Activated T-helper 17 cell treated with anti-CD3 and anti-CD28 coated beads, Interleukin-2, amount 50 U/mL, for 72 hours (primary cell): ENCODE data around the gene CDYL. TPM values are rescaled to one million over a fixed set of nuclear protein-coding genes. Genes with fewer than 3 reads are reported as not detected.
"Not testable (repeated sequence)": the region's sequence is repeated elsewhere in the genome, so short reads cannot be mapped to it uniquely, and the experiment has no call there.

Experiments used
- ATAC-seq: fragments of 150-1000 bp; cut with Tn5 transposase; replicated peaks from 2 replicates; pipeline ENCODE4 v1.10.0; 2021; ENCODE audit warnings: mild to moderate bottlenecking, moderate library complexity
- H3K27ac Mint-ChIP-seq: one replicate; pipeline ENCODE4 v1.8.0; 2022; ENCODE audit warnings: mixed read lengths
- H3K27me3 Mint-ChIP-seq: one replicate; pipeline ENCODE4 v1.8.0; 2022; ENCODE audit warnings: mixed read lengths
- H3K36me3 Mint-ChIP-seq: one replicate; pipeline ENCODE4 v1.8.0; 2022; ENCODE audit warnings: low read depth, mild to moderate bottlenecking, mixed read lengths
- H3K4me1 Mint-ChIP-seq: one replicate; pipeline ENCODE4 v1.8.0; 2022; ENCODE audit warnings: mixed read lengths
- H3K4me3 Mint-ChIP-seq: one replicate; pipeline ENCODE4 v1.8.0; 2022; ENCODE audit warnings: mild to moderate bottlenecking, mixed read lengths
- H3K9me3 Mint-ChIP-seq: one replicate; pipeline ENCODE4 v1.8.0; 2022; ENCODE audit warnings: mixed read lengths
- total RNA-seq, 2 donors: library from RNA; stranded (reverse); gene quantifications; one replicate each; pipeline ENCODE4 v1.2.3, GENCODE V29; 2022

Gene CDYL
- total RNA-seq, 2 donors from 2014 or later = 23.3 to 24.5 TPM

DNA sequence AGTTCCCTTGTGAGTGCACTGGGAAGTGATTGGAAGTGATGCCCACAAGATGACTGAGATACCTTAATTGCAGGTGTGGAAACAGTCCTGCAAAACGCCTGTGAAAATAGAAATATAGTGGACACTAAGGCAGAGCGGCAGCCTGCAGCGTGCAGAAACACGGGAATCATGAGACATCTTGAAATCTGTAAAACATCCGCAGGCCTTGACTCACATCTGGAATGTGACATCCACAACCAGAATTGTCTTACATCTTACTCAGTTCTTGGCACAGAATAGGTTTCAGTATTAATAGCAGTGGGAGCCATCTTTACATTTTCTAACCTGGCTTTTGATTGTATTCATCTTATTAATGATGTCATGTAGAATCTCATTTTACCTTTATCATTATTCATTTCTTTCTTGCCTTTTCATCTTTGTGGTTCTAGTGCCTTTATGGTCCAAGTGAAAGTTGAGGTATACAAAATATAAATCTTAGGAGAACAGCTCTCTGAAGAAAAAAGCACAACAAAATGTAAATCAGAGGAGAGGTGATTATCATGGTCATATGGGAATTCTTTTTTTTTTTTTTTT, 44.6 kb downstream of the CDYL start:
- ATAC-seq = no peak
- H3K36me3 Mint-ChIP-seq = no peaks in the 10 kb centered on the region
- no peak overlapping the region for H3K27ac Mint-ChIP-seq
- H3K4me3 Mint-ChIP-seq = no peak overlapping the region
- H3K9me3 Mint-ChIP-seq = peaks cover 7% of the 10 kb centered on the region
- no peaks in the 10 kb centered on the region for H3K27me3 Mint-ChIP-seq
- peaks cover 5% of the 10 kb centered on the region for H3K4me1 Mint-ChIP-seq

GRCh38 chr6:4822476-4822875, 46.3 kb downstream of the CDYL start:
- H3K4me1 Mint-ChIP-seq = peaks cover 13% of the 10 kb centered on the region

GRCh38 chr6:4828187-4828698, 52.0 kb downstream of the CDYL start:
- Mint-ChIP-seq H3K27me3 (no peaks in the 10 kb centered on the region), H3K36me3 (no peaks in the 10 kb centered on the region), H3K9me3 (peaks cover 34% of the 10 kb centered on the region), H3K27ac (no peak overlapping the region), H3K4me3 (no peak overlapping the region), H3K4me1 (peaks cover 11% of the 10 kb centered on the region)
- no peak for ATAC-seq

More at GRCh38 chr6:4822476-4822875, 46.3 kb downstream of the CDYL start:
- Mint-ChIP-seq H3K4me3 (no peak overlapping the region), H3K27me3 (no peaks in the 10 kb centered on the region), H3K36me3 (no peaks in the 10 kb centered on the region), H3K27ac (no peak overlapping the region), H3K9me3 (peaks cover 19% of the 10 kb centered on the region)
- no peak for ATAC-seq

GRCh38 chr6:4829089-4829488, 52.9 kb downstream of the CDYL start:
- Mint-ChIP-seq H3K4me1 (peaks cover 11% of the 10 kb centered on the region), H3K27me3 (no peaks in the 10 kb centered on the region), H3K36me3 (no peaks in the 10 kb centered on the region), H3K4me3 (no peak overlapping the region), H3K27ac (no peak overlapping the region), H3K9me3 (peaks cover 31% of the 10 kb centered on the region)
- ATAC-seq = no peak

GRCh38 chr6:4835540-4835939, 59.3 kb downstream of the CDYL start:
- H3K27me3 Mint-ChIP-seq, H3K4me1 Mint-ChIP-seq, ATAC-seq, H3K4me3 Mint-ChIP-seq, H3K27ac Mint-ChIP-seq: not testable (repeated sequence)
- Mint-ChIP-seq H3K36me3 (peaks cover 18% of the 10 kb centered on the region), H3K9me3 (peaks cover 13% of the 10 kb centered on the region)

- Mint-ChIP-seq H3K27ac (no peak overlapping the region), H3K4me1 (peaks cover 27% of the 10 kb centered on the region), H3K9me3 (peaks cover 30% of the 10 kb centered on the region), H3K27me3 (no peaks in the 10 kb centered on the region), H3K4me3 (no peak overlapping the region), H3K36me3 (peaks cover 31% of the 10 kb centered on the region)
- no peak for ATAC-seq
Observed at GRCh38 chr6:4840169-4840568, 64.0 kb downstream of the CDYL start.

DNA sequence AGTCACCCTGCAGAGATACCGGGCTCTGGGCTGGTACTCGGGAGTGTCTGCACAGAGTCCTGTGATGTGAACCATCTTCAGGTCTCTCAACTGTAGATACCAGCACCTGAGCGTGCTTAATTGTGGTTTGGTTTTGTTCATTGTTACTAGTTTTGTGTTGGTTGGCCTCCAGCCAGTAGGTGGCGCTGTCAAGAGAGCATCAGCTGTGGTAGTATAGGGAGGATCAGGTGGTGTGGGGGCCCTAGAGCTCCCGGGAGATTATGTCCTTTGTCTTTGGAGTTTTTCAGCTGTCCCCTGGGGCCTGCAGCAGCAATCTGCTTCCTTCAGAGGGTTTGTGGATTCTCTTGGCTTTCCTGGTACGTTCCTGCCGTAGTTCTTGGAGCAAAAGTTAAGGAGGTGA, 67.9 kb downstream of the CDYL start:
- Mint-ChIP-seq H3K27ac (no peak overlapping the region), H3K36me3 (peaks cover 21% of the 10 kb centered on the region), H3K4me3 (no peak overlapping the region), H3K9me3 (peaks cover 28% of the 10 kb centered on the region), H3K27me3 (no peaks in the 10 kb centered on the region), H3K4me1 (peaks cover 33% of the 10 kb centered on the region)
- no peak for ATAC-seq

GRCh38 chr6:4846387-4846786, 70.2 kb downstream of the CDYL start:
- ATAC-seq = no peak
- Mint-ChIP-seq H3K36me3 (peaks cover 13% of the 10 kb centered on the region), H3K27me3 (no peaks in the 10 kb centered on the region), H3K27ac (no peak overlapping the region), H3K9me3 (peaks cover 9% of the 10 kb centered on the region), H3K4me1 (peaks cover 20% of the 10 kb centered on the region), H3K4me3 (no peak overlapping the region)

- Mint-ChIP-seq H3K27me3 (no peaks in the 10 kb centered on the region), H3K4me1 (peaks cover 21% of the 10 kb centered on the region), H3K36me3 (peaks cover 13% of the 10 kb centered on the region), H3K9me3 (peaks cover 7% of the 10 kb centered on the region), H3K4me3 (no peak overlapping the region), H3K27ac (no peak overlapping the region)
- no peak for ATAC-seq
Observed at GRCh38 chr6:4848382-4849068, 72.3 kb downstream of the CDYL start.

DNA sequence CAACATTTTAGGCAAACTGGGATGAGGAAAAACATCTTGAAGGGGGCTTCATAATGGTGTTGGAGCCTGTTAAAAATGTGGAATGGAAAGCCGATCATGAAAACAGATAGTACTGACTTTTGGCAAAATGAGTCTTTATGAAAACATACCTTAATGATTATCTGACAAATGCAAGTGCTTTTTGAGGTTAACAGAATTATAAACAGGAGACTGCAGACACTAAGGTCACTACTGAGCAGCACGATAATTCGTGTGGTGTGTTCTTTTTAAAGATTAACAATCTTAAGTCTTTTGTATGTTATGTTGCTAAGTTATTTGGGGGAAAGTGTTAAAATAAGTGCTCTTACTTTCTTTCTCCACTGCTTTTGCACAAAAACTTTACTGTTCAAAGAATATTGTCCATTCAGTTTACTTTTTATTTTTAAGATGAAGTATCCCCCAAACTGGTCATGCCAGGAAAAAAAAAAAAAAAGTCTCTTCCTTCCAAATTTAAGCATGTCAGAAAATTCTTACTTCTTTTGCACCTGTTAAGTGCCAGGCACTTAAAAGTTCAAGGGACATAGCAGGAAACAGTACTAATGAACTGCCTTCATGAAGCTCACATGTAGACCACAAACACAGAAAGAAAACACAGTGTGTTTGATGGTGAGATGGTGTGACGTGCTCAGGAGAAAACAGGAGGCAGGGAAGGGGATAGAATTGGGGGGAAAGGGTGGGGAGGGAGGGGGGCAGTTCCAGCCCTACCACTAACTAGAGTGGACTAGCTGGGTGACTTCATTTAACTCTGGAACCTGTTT, 73.2 kb downstream of the CDYL start:
- H3K9me3 Mint-ChIP-seq = no peaks in the 10 kb centered on the region
- peaks cover 4% of the 10 kb centered on the region for H3K36me3 Mint-ChIP-seq
- H3K27me3 Mint-ChIP-seq = no peaks in the 10 kb centered on the region
- H3K4me3 Mint-ChIP-seq = no peak overlapping the region
- no peak for ATAC-seq
- no peak overlapping the region for H3K27ac Mint-ChIP-seq
- H3K4me1 Mint-ChIP-seq = peaks cover 22% of the 10 kb centered on the region

- no peak for ATAC-seq
- no peaks in the 10 kb centered on the region for H3K27me3 Mint-ChIP-seq
- no peak overlapping the region for H3K4me3 Mint-ChIP-seq
- no peak overlapping the region for H3K27ac Mint-ChIP-seq
- H3K9me3 Mint-ChIP-seq = no peaks in the 10 kb centered on the region
- H3K4me1 Mint-ChIP-seq = peaks cover 28% of the 10 kb centered on the region
- no peaks in the 10 kb centered on the region for H3K36me3 Mint-ChIP-seq
Observed at GRCh38 chr6:4851035-4851434, 74.8 kb downstream of the CDYL start.

DNA sequence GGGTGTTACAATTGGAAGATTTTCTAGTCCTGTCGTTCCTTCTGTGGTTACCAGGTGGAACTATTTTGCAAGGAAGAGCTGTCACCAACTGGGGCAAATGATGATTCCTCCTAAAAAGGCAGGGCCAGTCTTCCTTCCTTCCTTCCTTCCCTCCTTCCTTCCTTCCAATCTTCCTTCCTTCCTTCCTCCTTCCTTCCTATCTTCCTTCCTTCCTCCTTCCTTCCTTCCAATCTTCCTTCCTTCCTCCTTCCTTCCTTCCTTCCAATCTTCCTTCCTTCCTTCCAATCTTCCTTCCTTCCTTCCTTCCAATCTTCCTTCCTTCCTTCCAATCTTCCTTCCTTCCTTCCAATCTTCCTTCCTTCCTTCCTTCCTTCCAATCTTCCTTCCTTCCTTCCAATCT, 76.0 kb downstream of the CDYL start:
- H3K27ac Mint-ChIP-seq, H3K27me3 Mint-ChIP-seq, H3K36me3 Mint-ChIP-seq, H3K9me3 Mint-ChIP-seq, ATAC-seq, H3K4me3 Mint-ChIP-seq: not testable (repeated sequence)
- peaks cover 35% of the 10 kb centered on the region for H3K4me1 Mint-ChIP-seq

DNA sequence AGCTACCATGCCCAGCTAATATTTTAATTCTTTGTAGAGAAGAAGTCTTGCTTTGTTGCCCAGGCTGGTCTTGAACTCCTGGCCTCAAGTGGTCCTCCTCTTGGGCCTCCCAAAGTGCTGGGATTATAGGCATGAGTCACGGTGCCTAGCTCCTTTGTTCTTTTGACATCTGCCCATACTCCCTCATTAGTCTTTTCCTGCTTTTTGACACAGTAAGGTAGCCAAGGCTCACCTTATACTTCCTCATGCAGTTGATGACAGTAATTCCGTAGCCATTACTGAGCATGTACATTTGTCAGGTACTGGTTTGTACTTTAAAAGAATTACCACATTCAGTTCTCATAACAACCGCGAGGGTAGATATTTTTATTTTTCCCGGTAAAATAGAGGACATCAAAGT, 76.7 kb downstream of the CDYL start:
- Mint-ChIP-seq H3K36me3 (no peaks in the 10 kb centered on the region), H3K27me3 (no peaks in the 10 kb centered on the region), H3K27ac (no peak overlapping the region), H3K9me3 (no peaks in the 10 kb centered on the region), H3K4me1 (peaks cover 36% of the 10 kb centered on the region), H3K4me3 (no peak overlapping the region)
- ATAC-seq = no peak

- Mint-ChIP-seq H3K9me3 (no peaks in the 10 kb centered on the region), H3K27me3 (no peaks in the 10 kb centered on the region), H3K36me3 (no peaks in the 10 kb centered on the region), H3K4me1 (peaks cover 35% of the 10 kb centered on the region), H3K27ac (peak overlapping the region; percentile 24), H3K4me3 (no peak overlapping the region)
- ATAC-seq = no peak
Observed at GRCh38 chr6:4853349-4853748, 77.1 kb downstream of the CDYL start.
